ENCODE measurements around the gene RAB9A. TPM values are rescaled to one million over a fixed set of nuclear protein-coding genes. Genes with fewer than 3 reads are reported as not detected.

The RAB9A gene
- total and polyA plus RNA-seq, 2 of the 8 experiments (the other 6 are each of a cell fraction or from before 2014, with no cell fraction given): 21.8 to 34.0 TPM

DNA sequence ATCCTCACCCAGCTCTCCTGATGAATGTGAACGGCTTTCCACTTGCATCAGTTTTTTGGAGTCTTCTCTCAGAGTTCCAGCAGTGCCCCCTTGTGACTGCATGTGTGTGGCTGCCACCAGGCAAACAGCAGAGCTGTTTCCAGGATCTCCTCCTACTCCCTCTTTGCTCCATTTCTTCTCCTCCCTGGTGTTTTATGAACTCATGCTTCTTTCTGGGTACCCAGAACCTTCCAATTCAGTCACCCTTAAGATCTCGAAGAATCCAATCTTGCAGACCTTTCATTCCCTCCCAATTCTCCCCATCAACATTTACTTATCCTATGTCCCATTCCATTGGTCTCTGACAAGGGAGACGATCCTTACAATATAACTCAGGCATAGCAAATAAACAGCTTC, 42.8 kb upstream of the RAB9A start:
- Histone ChIP-seq H2BK12ac (ENCODE audit: low read depth, low read length) (peak overlapping the region; percentile 87; the same call in 1 of the 2 replicates), H3K4me3 (ENCODE audit: extremely low read depth in 1 of 4, insufficient read depth in 2 of 4, low read depth in 3 of 4, low read length in 4 of 4) (no peak overlapping the region), H4K20me1 (replicated peaks in 1 of 2; ENCODE audit: control insufficient read depth in 1 of 2, insufficient read depth in 2 of 2, low read length in 2 of 2) (no peaks in the 10 kb centered on the region), H3K27ac (ENCODE audit: low read depth, low read length) (no peak overlapping the region), H2AK5ac (ENCODE audit: low read depth, low read length) (no peak overlapping the region), H2BK120ac (replicated peaks; ENCODE audit: low read depth, low read length) (no peak overlapping the region), H3K23me2 (ENCODE audit: low read depth, low read length) (0 out of 2 replicates have a peak, but pooled peaks cover 2% of the 10 kb centered on the region), H3K56ac (replicated peaks; ENCODE audit: insufficient read length, low read depth, low read length) (no peak overlapping the region), H3K9ac (replicated peaks in 1 of 4; ENCODE audit: extremely low read depth in 1 of 4, low read depth in 3 of 4, low read length in 3 of 4) (no peak overlapping the region), H3K4ac (replicated peaks; ENCODE audit: insufficient read length, low read depth, low read length) (no peak overlapping the region), H2BK20ac (ENCODE audit: low read length) (no peak overlapping the region), H3K79me2 (ENCODE audit: control insufficient read depth in 1 of 2, insufficient read depth in 2 of 2, low read length in 2 of 2) (no peaks in the 10 kb centered on the region), H4K5ac (ENCODE audit: insufficient read length, low read depth, low read length) (no peak overlapping the region), H3K4me1 (replicated peaks in 1 of 4; ENCODE audit: control insufficient read depth in 3 of 4, insufficient read depth in 4 of 4, low read length in 3 of 4) (peaks cover 0 to 3% (median 0%) of the 10 kb centered on the region in 4 experiments; a peak in 1 of 7 replicates), H2BK5ac (ENCODE audit: low read depth, low read length) (no peak overlapping the region), H3K9me3 (ENCODE audit: insufficient read depth in 2 of 2, low read depth in 1 of 2, low read length in 1 of 2) (no peaks in the 10 kb centered on the region), H3K36me3 (ENCODE audit: control insufficient read depth in 2 of 4, insufficient read depth in 4 of 4, low read length in 3 of 4) (no peaks in the 10 kb centered on the region), H4K8ac (ENCODE audit: extremely low read depth, insufficient read depth, low read length) (no peak overlapping the region), H3K23ac (ENCODE audit: insufficient read length) (no peak overlapping the region), H4K91ac (replicated peaks; ENCODE audit: insufficient read length, low read length) (no peak overlapping the region), H3K14ac (ENCODE audit: insufficient read length) (no peak overlapping the region), H3K18ac (ENCODE audit: extremely low read depth, low read length) (no peak overlapping the region), H2AFZ (ENCODE audit: low read length) (no peak overlapping the region; the same call in 1 of the 2 replicates), H3K27me3 (replicated peaks in 1 of 4; ENCODE audit: control insufficient read depth in 3 of 4, extremely low read depth in 1 of 4, insufficient read depth in 3 of 4, low read length in 3 of 4) (no peaks in the 10 kb centered on the region), H2BK15ac (ENCODE audit: low read length) (no peak overlapping the region), H3K79me1 (ENCODE audit: low read depth, low read length) (no peaks in the 10 kb centered on the region), H3K4me2 (ENCODE audit: insufficient read depth in 1 of 2, low read depth in 2 of 2, low read length in 2 of 2) (no peak overlapping the region)
- FAIRE-seq: peak; percentile 90
- TF ChIP-seq TAF7 (optimal IDR thresholded peaks at IDR 0.05; ENCODE audit: borderline replicate concordance, low read depth, low read length) (peak; percentile 22), RAD21 (IDR thresholded peaks at IDR 0.05 in 1 of 2, conservative IDR thresholded peaks at IDR 0.05 in 1 of 2; ENCODE audit: low read depth in 2 of 2, low read length in 2 of 2) (peak; percentile 79 to 85), KDM5A (IDR thresholded peaks at IDR 0.05; ENCODE audit: low read length) (no peak)
- TF ChIP-seq, protein P1, sequence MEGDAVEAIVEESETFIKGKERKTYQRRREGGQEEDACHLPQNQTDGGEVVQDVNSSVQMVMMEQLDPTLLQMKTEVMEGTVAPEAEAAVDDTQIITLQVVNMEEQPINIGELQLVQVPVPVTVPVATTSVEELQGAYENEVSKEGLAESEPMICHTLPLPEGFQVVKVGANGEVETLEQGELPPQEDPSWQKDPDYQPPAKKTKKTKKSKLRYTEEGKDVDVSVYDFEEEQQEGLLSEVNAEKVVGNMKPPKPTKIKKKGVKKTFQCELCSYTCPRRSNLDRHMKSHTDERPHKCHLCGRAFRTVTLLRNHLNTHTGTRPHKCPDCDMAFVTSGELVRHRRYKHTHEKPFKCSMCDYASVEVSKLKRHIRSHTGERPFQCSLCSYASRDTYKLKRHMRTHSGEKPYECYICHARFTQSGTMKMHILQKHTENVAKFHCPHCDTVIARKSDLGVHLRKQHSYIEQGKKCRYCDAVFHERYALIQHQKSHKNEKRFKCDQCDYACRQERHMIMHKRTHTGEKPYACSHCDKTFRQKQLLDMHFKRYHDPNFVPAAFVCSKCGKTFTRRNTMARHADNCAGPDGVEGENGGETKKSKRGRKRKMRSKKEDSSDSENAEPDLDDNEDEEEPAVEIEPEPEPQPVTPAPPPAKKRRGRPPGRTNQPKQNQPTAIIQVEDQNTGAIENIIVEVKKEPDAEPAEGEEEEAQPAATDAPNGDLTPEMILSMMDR (IDR thresholded peaks at IDR 0.05; ENCODE audit: control extremely low read depth in 1 of 3, insufficient read depth in 1 of 3, low read depth in 1 of 3, low read length in 3 of 3): peak; percentile 61 to 74 (median 70)
- 33% methylated on average over 3 of the region's 3 CpGs; no CpG with 5 or more reads in 1 of the 2 experiments for WGBS, 2 experiments (ENCODE audit: extremely low coverage in 1 of 2, insufficient coverage in 1 of 2, insufficient read length in 1 of 2, insufficient replicate concordance in 2 of 2, low coverage in 1 of 2, low lambda C conversion rate in 2 of 2, missing lambda C conversion rate in 1 of 2)
- ChIA-PET POLR2A (ENCODE audit: partially characterized antibody) (no interaction called here), CTCF (ENCODE audit: partially characterized antibody) (interaction anchor here (0.8 to 5.1 kb wide), 25 partner anchors 11 to 183 kb away, joined by 3 to 58 read pairs (median 4); no protein-coding TSS in a partner anchor)
- DNase-seq (ENCODE audit: low read depth in 1 of 2, low spot score in 2 of 2): peak; percentile 15 to 58

Measured in H1 (cell line).